HG02885 (cell line): ENCODE data around the gene PRUNE2.

ENCODE experiments used
- ATAC-seq: cut with Tn5 transposase; IDR thresholded peaks from one replicate; pipeline ENCODE4 v1.9.1; 2021; ENCODE audit warnings: mild to moderate bottlenecking; ENCODE audit not compliant: unreplicated experiment, poor library complexity

PRUNE2 gene

GRCh38 chr9:76803083-76803482 lies 102.8 kb downstream of the PRUNE2 start:
- ATAC-seq = no peak

GRCh38 chr9:76800901-76801300 lies 105.0 kb downstream of the PRUNE2 start:
- no peak for ATAC-seq

DNA sequence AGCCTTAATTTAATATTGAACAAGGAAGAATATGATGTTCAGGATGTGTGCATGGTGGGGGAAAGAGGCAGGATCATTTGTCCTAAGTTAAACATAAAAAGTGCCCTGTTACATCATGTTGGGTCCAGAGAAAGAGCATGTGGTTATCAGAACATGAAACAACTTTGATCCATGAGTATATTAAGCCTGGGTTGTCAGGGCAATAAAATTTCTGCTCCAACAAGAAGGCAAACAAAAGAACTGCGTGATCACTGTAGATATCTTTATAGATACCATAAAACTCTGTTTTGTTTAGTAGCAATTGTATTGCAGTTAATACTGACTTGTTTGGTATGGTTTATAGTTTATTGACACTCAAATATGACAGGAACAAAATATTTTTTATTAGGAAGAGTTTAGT lies 106.4 kb downstream of the PRUNE2 start:
- ATAC-seq = no peak

- peak; percentile 40 for ATAC-seq
Observed at GRCh38 chr9:76798527-76798926, 107.4 kb downstream of the PRUNE2 start.

DNA sequence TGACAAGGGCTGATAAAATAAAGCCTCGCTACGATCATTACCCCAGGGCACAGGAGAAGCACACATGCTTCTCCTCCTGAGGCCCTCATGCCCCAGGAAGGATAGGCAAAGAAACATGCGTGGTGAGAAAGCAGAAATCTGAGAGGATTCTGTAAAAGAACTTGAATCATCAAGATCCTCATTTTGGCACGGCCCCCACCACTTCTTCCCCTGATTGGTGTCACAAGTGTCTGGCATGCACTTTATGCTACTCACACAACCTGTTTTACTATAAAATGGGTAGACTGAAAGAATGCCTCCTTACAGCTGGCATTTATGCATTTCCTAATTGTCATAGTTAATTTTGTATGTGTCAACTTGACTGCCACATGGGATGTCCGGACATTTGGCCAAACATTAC lies 109.6 kb downstream of the PRUNE2 start:
- no peak for ATAC-seq

GRCh38 chr9:76793784-76794431 lies 112.0 kb downstream of the PRUNE2 start:
- no peak for ATAC-seq

DNA sequence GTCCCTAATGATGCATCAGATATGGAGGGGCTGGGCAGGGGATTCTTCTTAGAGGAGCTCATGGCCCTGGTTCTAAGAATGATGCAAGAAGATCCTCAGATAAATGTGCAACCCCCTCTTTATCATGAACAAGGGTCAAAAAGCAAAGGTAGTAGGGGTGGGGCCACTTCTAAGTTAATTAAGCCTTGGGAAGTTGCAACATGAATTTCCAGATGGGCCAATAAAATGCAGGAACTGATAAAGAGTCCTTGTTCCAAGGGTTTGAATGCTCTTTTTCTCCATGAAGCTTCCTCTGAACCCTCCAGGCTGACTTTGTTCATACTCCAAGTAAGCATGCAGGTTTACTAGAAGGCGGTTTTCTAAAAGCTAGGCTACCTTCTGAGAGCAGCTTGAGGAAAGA lies 116.1 kb downstream of the PRUNE2 start:
- no peak for ATAC-seq

DNA sequence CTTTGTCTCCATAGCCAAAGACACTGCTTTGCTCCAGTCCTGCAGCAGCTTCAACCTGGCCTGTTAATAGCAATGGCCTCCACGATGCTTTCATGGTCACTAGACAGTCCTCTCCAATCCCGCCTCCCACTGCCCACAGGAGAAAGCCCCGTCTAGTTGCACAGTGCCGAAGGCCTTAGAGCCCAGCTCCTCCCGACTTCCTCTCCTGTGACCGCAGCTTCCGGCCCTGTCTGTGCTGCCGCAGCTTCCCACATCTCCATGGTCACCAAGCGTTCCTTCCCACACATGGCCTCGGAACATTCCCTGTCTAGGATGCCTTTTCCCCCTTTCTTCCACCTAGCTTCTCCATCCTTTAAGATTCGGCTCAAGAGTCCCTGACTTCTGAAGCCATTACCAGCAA lies 118.2 kb downstream of the PRUNE2 start:
- no peak for ATAC-seq

DNA sequence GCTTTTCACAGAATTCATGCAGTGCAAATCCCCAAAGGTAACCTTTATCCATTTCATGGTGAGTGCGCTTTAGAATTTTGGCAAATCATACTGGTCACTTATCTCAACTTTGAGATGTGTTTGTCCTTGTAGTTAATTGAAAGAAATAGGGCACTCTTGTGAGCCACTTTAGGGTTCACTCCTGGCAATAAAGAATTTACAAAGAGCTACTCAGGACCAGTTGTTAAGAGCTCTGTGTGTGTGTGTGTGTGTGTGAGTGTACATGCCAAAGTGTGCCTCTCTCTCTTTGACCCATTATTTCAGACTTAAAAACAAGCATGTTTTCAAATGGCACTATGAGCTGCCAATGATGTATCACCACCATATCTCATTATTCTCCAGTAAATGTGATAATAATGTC lies 120.4 kb downstream of the PRUNE2 start:
- ATAC-seq = no peak

- ATAC-seq = no peak
Observed at GRCh38 chr9:76784881-76785280, 121.0 kb downstream of the PRUNE2 start.

GRCh38 chr9:76772686-76773445 lies 133.0 kb downstream of the PRUNE2 start:
- no peak for ATAC-seq

DNA sequence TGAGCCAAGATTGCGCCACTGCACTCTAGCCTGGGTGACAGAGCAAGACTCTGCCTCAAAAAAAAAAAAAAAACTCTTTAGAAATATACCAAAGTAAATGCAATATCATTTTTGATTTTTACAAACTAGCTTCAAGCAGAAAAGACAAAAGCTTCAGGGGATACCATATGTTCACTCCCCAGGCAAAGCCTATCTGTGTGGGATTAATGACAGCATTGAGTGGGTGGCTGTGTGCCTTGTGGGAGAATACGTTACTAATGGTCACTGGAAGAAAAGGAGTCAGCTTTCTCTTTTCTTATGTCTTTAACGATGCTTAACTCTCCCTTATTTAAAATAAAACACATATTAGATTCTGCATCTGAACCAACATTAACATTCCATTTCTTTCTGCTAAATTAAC lies 139.8 kb downstream of the PRUNE2 start:
- no peak for ATAC-seq

DNA sequence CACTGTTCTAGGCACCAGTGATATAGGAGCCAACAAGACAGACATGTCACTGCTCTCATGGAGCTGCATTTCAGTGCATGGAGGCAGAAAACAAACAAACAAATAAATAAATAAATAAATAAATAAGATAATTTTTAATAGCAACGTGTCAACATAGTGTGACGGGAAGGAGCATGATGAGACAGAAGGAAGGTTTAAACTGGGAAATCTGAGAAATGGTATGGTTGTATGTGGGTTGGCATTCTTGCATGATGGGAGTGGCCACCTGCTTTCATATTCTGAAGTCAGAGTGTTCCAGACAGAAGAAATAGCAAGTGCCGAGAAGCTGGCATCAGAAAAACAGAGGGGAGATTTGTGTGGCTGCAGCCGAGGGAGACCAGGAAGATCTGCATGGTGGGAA lies 141.8 kb downstream of the PRUNE2 start, which contains the start of gene PCA3:
TSS of gene PCA3 (plus strand) at position 301 of the 400 bp plus-strand sequence.
- ATAC-seq = no peak

DNA sequence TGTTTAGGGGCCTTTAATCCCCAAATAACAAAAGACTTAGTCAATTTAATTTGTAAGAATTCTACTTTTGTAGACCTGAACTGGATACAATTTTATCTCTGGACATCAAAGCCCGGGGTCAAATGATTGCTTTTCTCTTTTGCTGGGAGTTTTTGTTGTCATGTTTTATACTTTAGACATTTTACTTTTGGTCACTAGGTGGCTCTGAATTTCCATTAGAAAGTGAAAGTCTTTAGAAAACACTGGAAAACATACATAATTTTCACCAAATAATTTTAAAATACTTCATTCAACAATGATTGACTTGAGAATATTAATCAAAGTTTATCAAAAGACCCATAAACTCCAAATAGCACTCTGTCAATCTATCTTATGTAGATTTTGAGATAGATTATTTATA lies 144.5 kb downstream of the PRUNE2 start:
- ATAC-seq = no peak

GRCh38 chr9:76759732-76760131 lies 146.2 kb downstream of the PRUNE2 start:
- no peak for ATAC-seq

GRCh38 chr9:76758476-76758875 lies 147.4 kb downstream of the PRUNE2 start:
- no peak for ATAC-seq

- peak; percentile 40 for ATAC-seq
Observed at GRCh38 chr9:76756941-76757673, 148.8 kb downstream of the PRUNE2 start.

DNA sequence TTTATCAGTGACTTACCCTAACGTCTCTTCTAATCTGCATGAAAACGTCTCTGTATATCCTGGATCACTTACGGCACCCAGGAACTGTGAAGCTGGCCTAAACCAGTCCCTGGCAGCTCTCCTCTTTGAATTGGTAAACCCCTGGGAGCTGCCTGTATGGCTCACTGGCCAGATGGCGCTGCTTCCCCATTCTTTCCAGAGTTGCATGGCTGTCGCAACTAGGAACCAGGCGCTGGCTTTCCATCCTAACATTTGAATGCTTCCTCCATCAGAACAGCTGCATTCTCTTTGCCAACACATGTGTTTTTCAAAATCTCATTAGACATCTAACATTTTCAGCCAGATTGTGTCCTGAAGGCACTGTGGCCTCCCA lies 149.7 kb downstream of the PRUNE2 start:
- ATAC-seq = peak; percentile 23

DNA sequence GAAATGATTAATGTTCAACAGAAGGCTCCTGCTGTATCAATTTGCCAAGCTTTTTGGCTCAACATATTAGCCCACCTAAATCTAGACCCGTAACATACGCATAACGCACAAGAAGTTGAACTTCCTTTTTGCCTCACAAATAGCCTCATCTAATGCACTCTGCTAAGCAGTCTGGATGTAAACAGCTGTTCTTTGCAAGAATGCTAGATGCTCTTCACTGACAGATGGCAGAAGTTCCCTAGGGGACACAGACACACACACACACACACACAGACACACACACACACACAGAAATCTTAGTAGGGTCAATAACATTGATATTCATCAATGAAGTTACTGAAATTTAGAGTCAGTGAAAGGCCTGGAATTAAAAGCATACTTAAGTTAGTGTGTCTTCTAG lies 154.9 kb downstream of the PRUNE2 start:
- ATAC-seq = no peak

DNA sequence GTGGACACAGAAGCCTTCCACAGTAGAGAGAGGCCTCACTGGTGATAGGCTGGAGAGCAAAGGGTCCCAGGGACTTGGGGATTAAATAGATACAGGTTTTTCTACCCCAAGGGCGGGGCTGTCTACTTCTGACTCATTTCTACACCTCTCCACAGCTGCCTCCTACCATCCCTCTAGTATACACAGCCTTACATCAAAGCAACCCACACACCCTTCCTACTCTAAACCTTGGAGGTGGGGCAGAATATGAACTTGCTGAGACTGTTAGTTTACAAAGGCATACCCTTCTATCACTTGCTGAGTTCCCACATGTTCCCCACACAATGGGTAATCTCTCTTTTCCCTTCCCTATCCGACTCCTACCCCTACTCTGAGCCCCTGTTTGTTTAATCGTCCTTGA lies 161.6 kb downstream of the PRUNE2 start:
- ATAC-seq = peak; percentile 94

DNA sequence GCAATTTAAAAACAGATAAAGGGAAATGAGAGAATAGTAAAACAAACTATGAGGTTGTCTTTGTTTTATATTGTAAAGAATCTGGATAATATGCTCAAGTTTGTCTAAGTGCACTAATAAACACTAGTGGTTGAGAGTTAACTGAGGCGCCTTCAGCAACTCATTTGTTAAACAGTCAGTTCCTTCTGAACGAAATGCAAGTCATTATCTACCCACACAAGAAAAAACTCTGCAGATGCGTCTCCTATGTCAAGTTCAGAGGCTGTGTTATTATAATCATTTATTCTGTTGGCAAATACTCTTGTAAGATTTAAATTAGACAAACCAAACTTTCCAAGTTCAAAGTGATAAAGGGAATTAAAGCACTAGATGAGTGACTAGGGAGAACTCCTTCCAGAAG lies 162.0 kb downstream of the PRUNE2 start:
- no peak for ATAC-seq
